Hippocampal formation (tissue), 2 donors: ENCODE measurements around the gene GBF1.
"Not testable (repeated sequence)": the region's sequence is repeated elsewhere in the genome, so short reads cannot be mapped to it uniquely, and the experiment has no call there.

Source experiments
- DNase-seq, 2 donors: peaks; one replicate each; lab custom pipeline; 2025; lab: John Stamatoyannopoulos, UW

Gene GBF1

GRCh38 chr10:102231357-102232318 lies 13.7 kb upstream of the GBF1 start:
- no peak for DNase-seq

- no peak for DNase-seq
Measured at GRCh38 chr10:102233997-102234396, 11.3 kb upstream of the GBF1 start.

GRCh38 chr10:102234888-102235597 lies 10.3 kb upstream of the GBF1 start:
- DNase-seq = no peak

GRCh38 chr10:102235598-102235920 lies 9.8 kb upstream of the GBF1 start:
- DNase-seq = no peak

DNA sequence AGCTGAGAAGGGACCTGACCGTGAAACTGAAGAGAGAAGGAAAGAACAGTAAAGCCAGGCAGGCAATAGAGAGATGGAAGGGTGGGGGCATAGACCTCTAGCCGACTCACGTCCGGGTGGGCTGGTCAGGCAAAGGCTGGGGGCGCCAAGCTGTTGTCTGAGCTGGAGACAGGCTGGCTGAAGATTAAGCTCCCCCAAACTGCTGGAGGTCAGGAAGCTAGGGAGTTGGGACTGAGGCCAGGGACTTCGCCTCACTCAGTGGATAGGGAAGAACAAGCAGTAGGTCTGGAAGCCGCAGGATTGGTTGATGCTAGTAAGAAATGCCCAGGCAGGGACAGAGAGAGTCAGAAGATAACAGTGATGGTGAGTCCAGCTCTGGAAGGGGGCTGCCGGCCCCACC lies 9.3 kb upstream of the GBF1 start:
- no peak for DNase-seq

GRCh38 chr10:102237711-102238252 lies 7.5 kb upstream of the GBF1 start:
- no peak for DNase-seq

DNA sequence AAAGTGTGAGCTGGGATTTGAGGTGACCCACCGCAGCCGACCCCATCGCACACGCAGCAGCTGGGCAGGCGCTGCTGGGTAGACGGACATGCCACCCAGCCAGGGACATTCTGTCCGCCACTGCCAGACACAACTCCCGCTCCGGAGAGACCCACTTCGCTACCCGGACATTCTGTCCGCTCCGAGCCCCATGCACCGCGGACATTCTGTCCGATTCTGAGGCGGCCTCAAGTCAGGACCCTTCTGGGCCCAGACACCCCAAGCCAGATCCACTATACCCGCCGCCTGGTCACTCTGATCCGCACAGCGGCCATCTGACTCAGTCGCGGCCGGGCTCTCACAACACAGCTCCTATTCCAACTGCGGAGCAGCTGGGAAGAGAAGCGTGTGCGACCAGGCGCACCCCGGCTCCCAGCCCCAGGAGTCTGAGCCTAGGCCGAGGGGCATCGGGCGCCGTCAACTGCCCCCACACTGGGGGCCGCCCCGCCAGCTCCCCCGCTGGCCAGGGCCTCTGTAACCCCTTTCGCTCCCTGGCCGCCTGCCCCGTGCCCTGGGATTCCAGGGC lies 4.8 kb upstream of the GBF1 start:
- no peak for DNase-seq

GRCh38 chr10:102241032-102241443 lies 4.3 kb upstream of the GBF1 start:
- no peak for DNase-seq

DNA sequence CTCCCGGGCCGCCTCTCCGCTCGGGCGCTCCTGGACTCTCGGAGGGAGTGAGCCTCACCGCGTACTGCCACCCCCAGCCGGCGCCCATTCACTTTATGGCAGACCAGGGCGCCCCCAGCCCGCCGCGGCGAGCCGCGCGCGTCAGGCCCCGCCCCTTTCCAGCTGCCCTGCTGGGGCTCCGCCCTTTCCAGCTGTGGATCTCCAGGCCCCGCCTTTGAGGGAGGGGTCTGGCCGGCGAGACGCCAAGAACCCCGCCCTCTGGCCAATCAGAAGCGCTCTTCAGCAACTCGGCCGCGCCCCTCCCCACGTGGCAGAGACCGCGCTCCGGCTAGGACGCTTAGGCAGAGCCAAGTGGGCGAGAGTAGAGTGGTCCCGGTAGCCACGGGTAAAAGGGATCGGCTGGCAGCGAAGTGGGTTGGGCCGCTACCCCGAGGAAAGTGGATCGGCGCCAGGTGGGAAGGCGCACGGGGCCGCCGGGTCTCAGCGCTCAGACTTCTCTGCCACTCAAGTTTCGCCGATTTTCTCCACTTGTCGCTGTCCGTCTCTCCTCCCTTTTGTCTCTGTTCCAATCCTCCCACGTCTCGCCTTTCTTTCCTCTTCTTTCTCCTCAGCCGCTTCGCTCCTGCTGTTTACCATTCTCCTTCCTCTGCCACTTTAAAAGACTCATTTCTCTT lies 3.8 kb upstream of the GBF1 start, which contains the start of gene PITX3:
Gene PITX3 (minus strand): TSS at position 69 of the 674 bp plus-strand sequence. CDS start 9,432 bp downstream, outside the sequence.
- DNase-seq = peak in 1 of 2 donors; percentile 54

DNA sequence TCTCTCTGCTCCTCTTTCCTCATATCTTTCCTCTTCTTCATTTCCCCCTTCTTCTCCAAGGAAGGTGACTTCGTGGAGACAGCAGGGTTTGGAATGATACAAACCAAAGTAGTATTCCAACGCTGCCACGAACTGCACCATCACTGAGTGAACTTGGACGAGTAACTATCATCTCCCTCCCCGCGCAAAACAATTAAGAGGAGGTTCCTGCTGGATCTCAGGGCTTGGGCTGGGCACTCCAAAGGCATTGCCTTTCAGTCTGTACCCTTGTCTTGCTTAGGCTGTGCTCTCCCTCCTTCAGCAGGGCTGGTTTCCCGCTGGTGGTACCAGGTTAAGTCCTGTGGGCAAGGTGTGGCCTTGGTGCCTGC lies 3.2 kb upstream of the GBF1 start:
- DNase-seq = no peak

DNA sequence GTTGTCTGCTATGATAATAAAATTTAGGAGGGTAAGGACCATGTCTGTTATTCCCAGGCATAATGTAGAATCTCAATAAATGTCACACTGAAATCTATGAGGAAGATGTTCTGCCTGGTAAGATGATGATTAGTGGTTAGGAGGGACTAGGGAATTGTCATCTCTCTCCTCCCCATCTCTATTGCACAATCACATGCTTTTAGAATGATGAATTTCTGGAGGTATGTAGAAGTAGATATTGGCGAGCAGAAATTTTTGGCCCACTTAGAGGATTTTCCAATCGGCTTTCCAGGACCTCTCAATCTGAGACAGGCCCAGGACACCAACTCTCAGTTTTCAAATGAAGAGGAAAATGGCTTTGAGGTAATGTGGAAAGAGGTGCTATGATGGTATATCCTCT lies 2.0 kb upstream of the GBF1 start:
- no peak for DNase-seq

DNA sequence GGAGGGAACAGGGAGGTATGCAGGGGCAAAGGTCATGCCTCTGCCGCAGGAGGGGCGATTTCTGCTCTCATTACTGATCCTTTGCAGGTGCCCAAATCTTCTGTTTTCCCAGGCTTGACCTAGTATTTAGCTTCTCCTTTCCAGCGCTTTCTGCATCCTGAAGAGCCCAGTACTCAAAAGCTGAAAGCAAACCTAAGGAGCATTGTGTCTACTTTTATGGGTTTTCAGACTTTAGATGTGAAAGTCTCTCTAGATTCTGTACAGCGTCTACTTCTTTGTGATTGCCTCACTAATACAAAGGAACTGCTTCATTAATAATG lies 560 bp downstream of the GBF1 start:
- no peak for DNase-seq

- no peak for DNase-seq
Measured at GRCh38 chr10:102246261-102246660, 929 bp downstream of the GBF1 start.

DNA sequence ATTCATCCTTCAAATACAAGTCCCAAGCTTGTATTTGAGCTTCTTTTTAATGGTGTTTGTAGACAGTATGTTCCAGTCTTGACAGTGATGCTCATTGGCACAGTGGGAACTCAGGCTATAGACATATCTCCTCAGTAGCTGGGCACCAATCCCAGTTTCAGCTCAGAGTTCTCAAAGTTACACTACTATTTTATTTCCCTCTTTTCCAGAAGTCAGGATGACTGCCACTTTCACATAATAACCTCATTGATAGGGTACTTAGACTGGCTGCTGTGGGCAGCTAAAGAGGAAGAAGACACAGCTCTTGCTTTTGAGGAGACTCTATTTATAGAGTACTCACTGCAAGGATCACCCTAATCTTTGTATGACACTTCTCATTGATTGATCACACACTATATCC lies 2.4 kb downstream of the GBF1 start:
- no peak for DNase-seq

GRCh38 chr10:102252508-102252907 lies 7.2 kb downstream of the GBF1 start:
- not testable (repeated sequence) for DNase-seq

GRCh38 chr10:102254426-102254825 lies 9.1 kb downstream of the GBF1 start:
- DNase-seq = no peak

DNA sequence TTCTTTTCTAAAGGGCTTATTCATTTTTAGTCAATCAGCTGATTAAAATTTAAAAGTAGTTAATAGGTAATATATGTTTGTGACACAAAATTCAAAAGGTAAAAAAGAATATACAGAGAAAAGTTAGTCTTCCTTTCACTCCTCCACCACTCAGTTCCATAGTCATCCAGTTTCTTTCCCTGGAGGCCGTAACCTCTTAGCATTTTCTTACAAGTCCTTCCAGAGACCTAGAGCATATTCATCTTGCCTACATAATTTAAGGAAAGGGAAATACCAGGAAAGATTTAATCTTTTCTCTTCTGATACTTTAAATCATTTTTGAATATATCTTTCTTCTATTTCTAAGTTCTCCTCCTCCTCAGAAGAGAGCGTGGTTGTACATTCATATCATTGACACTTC lies 10.1 kb downstream of the GBF1 start:
- no peak for DNase-seq

- no peak for DNase-seq
Measured at GRCh38 chr10:102261196-102261595, 15.9 kb downstream of the GBF1 start.

- no peak for DNase-seq
Measured at GRCh38 chr10:102261842-102262241, 16.5 kb downstream of the GBF1 start.

DNA sequence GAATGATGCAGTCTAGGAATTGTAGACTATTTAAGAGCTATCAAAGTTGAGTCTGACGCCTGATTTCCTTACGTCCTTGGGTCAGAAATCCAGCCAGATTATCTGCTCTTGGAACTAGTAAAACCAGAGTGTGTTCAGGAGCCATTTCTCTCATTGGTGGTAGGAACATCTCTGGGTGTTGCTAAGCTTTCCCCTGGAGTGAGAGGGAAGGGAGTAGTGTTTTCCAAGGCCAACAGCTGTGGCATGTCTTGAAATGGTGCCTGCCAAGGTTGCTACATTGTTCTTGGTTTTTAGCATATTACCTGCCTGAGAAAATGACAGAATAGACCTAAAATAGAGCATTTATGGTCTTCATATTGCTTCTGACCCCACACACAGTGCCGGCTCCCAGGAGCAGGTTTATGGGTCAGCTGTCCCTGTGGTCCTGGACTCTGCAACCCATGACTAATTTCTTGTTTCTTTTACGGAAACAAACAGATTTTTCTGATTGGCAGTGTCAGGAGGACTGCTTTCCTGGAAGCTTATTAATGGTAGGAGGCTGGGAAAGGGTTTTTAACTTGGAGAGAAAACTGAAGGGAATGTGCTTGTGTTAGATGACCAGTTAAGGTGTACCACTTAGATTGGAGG lies 17.5 kb downstream of the GBF1 start:
- no peak for DNase-seq

GRCh38 chr10:102264371-102264770 lies 19.0 kb downstream of the GBF1 start:
- no peak for DNase-seq

- DNase-seq = no peak
Measured at GRCh38 chr10:102266670-102267069, 21.3 kb downstream of the GBF1 start.
